ENCODE results near the gene MSI2.

DNA sequence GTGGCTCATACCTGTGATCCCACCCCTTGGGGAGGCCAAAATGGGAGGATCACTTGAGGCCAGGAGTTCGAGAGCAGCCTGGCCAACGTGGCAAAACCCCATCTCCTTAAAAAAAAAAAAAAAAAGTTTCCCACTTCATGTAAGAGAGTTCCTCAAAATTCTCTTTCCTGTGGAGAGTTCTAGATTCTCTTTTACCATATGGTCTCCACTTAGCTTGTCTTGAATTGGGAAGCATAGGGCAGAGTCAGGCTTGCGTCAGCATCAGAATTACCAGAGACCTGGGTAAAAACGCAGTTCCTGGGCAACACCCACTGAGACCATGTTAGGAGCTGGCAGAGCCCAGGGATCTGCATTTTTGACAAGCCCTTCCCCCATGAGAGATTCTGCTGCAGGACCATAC, 330.4 kb downstream of the MSI2 start:
- TF ChIP-seq, protein P1, sequence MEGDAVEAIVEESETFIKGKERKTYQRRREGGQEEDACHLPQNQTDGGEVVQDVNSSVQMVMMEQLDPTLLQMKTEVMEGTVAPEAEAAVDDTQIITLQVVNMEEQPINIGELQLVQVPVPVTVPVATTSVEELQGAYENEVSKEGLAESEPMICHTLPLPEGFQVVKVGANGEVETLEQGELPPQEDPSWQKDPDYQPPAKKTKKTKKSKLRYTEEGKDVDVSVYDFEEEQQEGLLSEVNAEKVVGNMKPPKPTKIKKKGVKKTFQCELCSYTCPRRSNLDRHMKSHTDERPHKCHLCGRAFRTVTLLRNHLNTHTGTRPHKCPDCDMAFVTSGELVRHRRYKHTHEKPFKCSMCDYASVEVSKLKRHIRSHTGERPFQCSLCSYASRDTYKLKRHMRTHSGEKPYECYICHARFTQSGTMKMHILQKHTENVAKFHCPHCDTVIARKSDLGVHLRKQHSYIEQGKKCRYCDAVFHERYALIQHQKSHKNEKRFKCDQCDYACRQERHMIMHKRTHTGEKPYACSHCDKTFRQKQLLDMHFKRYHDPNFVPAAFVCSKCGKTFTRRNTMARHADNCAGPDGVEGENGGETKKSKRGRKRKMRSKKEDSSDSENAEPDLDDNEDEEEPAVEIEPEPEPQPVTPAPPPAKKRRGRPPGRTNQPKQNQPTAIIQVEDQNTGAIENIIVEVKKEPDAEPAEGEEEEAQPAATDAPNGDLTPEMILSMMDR (IDR thresholded peaks at IDR 0.05) = no peak
- TF ChIP-seq POLR2A (IDR thresholded peaks at IDR 0.05) = no peak

Data from right lobe of liver (tissue), 4 donors.